MM.1S (cell line): ENCODE measurements around the gene CHN2.
A peak's percentile ranks its signal among the peaks of the same experiment; 100 is the strongest.

Source experiments
- DNase-seq: peaks from one replicate; pipeline ENCODE4 v3.0.0-alpha.2; 2015
- H2AFZ ChIP-seq: fragments of 300-600 bp; sonication (generic); 2 replicates; pipeline ENCODE4 v1.6.0; 2016; ENCODE audit warnings: antibody characterized with exemption, low read length
- H3F3A ChIP-seq: fragments of 300-600 bp; sonication (generic); 2 replicates; pipeline ENCODE4 v1.6.1; 2016; ENCODE audit warnings: mild to moderate bottlenecking, antibody characterized with exemption, low read length, moderate library complexity, mixed read lengths; ENCODE audit not compliant: insufficient read depth
- H3K27ac ChIP-seq: fragments of 300-600 bp; sonication (generic); 2 replicates; pipeline ENCODE4 v1.5.1; 2016; ENCODE audit warnings: mild to moderate bottlenecking, low read length
- H3K27me3 ChIP-seq: fragments of 300-600 bp; sonication (generic); replicated peaks from 2 replicates; pipeline ENCODE4 v1.6.0; 2016; ENCODE audit warnings: low read length; ENCODE audit not compliant: insufficient read depth
- H3K36me3 ChIP-seq: fragments of 300-600 bp; sonication (generic); replicated peaks from 2 replicates; pipeline ENCODE4 v1.6.1; 2016; ENCODE audit warnings: mild to moderate bottlenecking, low read length, mixed read lengths; ENCODE audit not compliant: insufficient read depth
- H3K4me1 ChIP-seq: fragments of 300-600 bp; sonication (generic); 2 replicates; pipeline ENCODE4 v1.6.1; 2016; ENCODE audit warnings: low read length, mixed read lengths
- H3K4me2 ChIP-seq: fragments of 300-600 bp; sonication (generic); 2 replicates; pipeline ENCODE4 v1.6.0; 2016; ENCODE audit warnings: low read depth, low read length
- H3K4me3 ChIP-seq: fragments of 300-600 bp; sonication (generic); 2 replicates; pipeline ENCODE4 v1.5.1; 2016; ENCODE audit warnings: low read length, mixed read lengths
- H3K79me2 ChIP-seq: fragments of 300-600 bp; sonication (generic); 2 replicates; pipeline ENCODE4 v1.6.1; 2016; ENCODE audit warnings: mixed run types, low read length, mixed read lengths
- H3K9ac ChIP-seq: fragments of 300-600 bp; sonication (generic); 2 replicates; pipeline ENCODE4 v1.6.1; 2016; ENCODE audit warnings: low read length, mixed read lengths
- H3K9me2 ChIP-seq: fragments of 300-600 bp; sonication (generic); replicated peaks from 2 replicates; pipeline ENCODE4 v1.6.1; 2016; ENCODE audit warnings: mild to moderate bottlenecking, low read length, mixed read lengths; ENCODE audit not compliant: insufficient read depth
- H3K9me3 ChIP-seq: fragments of 300-600 bp; sonication (generic); replicated peaks from 2 replicates; pipeline ENCODE4 v1.6.1; 2016; ENCODE audit warnings: mild to moderate bottlenecking, low read length, mixed read lengths; ENCODE audit not compliant: insufficient read depth
- H4K20me1 ChIP-seq: fragments of 300-600 bp; sonication (generic); 2 replicates; pipeline ENCODE4 v1.6.1; 2016; ENCODE audit warnings: mild to moderate bottlenecking, low read length, moderate library complexity, mixed read lengths; ENCODE audit not compliant: insufficient read depth
- EZH2 ChIP-seq: fragments of 300-600 bp; sonication (generic); optimal IDR thresholded peaks from 2 replicates; pipeline ENCODE3; 2017; ENCODE audit warnings: low read depth, mild to moderate bottlenecking, antibody characterized with exemption, low read length, mixed read lengths
- EZH2phosphoT487 ChIP-seq: fragments of 300-600 bp; sonication (generic); IDR thresholded peaks from 2 replicates; pipeline ENCODE4 v1.6.1; 2018; ENCODE audit warnings: antibody characterized with exemption, low read length
- TF ChIP-seq, protein P1 (sequence below): fragments of 300-600 bp; sonication (generic); IDR thresholded peaks from 2 replicates; pipeline ENCODE4 v1.5.1; 2016; ENCODE audit warnings: antibody characterized with exemption, low read length, mixed read lengths

The CHN2 gene

DNA sequence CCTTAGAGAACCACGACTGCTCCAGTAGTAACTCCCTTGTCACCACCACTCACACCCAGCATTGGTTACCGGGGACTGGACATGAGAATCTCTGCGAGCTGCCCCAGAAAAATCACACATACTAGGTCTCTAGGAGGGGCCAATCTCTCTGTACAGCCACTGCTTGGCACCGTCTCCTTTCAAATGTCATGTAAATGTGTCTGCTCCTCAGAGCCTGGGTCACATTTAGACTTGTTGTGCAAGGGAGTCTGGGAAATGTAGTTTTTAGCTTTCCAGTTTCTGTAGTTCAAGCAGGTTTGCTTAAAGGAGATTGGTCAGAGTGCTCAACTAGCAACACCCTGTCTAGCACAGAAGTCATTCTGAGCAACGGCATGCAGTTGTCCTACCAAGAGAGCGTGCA lies 60.0 kb downstream of the CHN2 start:
- Histone ChIP-seq H3K36me3 (no peaks in the 10 kb centered on the region), H3K27ac (no peak overlapping the region), H3K4me2 (no peak overlapping the region), H3K27me3 (no peaks in the 10 kb centered on the region), H3K79me2 (no peaks in the 10 kb centered on the region), H4K20me1 (no peaks in the 10 kb centered on the region), H3K9me3 (no peaks in the 10 kb centered on the region), H3F3A (no peaks in the 10 kb centered on the region), H3K9ac (no peak overlapping the region), H3K9me2 (no peaks in the 10 kb centered on the region), H3K4me1 (peaks cover 3% of the 10 kb centered on the region; the same call in 1 of the 2 replicates), H2AFZ (no peak overlapping the region), H3K4me3 (no peak overlapping the region)
- no peak for DNase-seq
- no peak for TF ChIP-seq EZH2
- TF ChIP-seq, protein P1, sequence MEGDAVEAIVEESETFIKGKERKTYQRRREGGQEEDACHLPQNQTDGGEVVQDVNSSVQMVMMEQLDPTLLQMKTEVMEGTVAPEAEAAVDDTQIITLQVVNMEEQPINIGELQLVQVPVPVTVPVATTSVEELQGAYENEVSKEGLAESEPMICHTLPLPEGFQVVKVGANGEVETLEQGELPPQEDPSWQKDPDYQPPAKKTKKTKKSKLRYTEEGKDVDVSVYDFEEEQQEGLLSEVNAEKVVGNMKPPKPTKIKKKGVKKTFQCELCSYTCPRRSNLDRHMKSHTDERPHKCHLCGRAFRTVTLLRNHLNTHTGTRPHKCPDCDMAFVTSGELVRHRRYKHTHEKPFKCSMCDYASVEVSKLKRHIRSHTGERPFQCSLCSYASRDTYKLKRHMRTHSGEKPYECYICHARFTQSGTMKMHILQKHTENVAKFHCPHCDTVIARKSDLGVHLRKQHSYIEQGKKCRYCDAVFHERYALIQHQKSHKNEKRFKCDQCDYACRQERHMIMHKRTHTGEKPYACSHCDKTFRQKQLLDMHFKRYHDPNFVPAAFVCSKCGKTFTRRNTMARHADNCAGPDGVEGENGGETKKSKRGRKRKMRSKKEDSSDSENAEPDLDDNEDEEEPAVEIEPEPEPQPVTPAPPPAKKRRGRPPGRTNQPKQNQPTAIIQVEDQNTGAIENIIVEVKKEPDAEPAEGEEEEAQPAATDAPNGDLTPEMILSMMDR = no peak

DNA sequence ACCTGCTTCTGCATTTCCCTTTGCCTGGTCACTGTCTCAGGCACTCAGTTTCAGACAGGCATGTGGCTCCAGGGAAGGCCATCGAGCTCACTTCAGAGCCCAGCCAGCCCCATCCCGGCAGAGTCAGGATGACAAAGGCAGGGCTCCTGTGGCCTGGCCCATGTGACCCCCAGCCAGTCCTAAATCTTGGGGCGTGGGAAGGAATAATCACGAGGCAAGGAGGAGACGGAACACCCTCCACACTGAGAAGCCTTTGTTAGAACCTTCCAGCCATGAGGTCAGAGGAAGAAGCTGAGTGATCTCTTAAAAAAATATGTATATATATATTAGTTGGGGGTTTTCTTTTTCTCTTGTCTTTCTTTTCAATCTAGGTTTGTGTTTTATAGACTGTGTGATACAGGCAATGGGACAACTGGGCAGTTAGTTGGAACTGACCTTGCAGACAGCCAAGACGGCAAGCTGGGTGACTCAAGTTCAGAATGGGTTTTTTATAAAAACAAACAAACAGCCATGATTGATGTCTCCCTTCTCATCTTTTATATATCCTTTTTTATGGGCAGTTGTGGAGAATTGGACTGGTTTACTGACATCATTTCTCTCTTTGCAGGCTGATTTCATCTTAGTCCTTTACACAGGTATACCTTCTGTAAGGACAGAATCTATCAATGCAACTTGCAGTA lies 60.8 kb downstream of the CHN2 start:
- Histone ChIP-seq H3K9me2 (no peaks in the 10 kb centered on the region), H3K79me2 (no peaks in the 10 kb centered on the region), H3K36me3 (no peaks in the 10 kb centered on the region), H2AFZ (no peak overlapping the region), H3K27me3 (no peaks in the 10 kb centered on the region), H3K4me2 (peak overlapping the region; percentile 46), H3K9ac (no peak overlapping the region), H4K20me1 (no peaks in the 10 kb centered on the region), H3K4me1 (peaks cover 3% of the 10 kb centered on the region; the same call in 1 of the 2 replicates), H3K9me3 (no peaks in the 10 kb centered on the region), H3K27ac (peak overlapping the region; percentile 12; the same call in 1 of the 2 replicates), H3K4me3 (no peak overlapping the region), H3F3A (no peaks in the 10 kb centered on the region)
- no peak for TF ChIP-seq EZH2phosphoT487
- TF ChIP-seq, protein P1 = no peak
- no peak for TF ChIP-seq EZH2
- DNase-seq = no peak

DNA sequence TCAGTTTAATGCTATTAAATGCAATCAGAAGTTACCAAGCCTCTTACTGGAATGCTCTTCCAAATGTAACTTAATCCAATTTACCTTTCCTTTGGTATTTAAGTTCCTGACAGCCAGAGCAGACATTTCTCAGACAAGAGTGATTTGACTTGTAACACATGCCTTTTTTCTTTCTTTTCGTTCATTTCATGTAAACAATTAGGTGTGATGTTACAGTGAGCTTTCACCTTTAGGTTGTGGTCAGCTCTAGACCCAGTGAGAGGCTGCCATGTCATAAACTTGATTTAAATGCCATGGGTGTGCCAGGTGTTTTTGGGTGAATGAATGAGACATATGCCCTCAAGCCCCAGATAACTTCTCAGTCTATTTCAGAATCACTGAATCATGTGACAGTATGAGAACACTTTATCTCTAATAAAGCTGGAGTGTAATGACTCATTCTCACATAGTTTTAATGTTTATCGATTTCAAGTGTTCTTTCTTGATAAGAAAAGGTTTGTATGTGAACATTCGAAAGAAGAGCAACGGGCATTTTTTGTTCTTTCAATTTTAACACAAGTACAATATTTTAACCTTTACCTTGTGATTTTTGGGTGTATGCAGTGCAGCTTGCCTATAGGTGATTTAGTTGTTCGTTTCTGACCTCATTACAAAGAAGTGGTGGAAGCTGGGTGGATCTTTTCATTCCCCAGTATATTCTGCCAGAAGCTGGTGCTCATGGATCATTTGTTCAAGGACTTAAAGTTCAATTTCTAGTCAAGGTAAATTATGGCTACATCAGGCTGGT lies 61.5 kb downstream of the CHN2 start:
- Histone ChIP-seq H2AFZ (no peak overlapping the region), H3F3A (no peaks in the 10 kb centered on the region), H3K9ac (no peak overlapping the region), H3K27me3 (no peaks in the 10 kb centered on the region), H3K4me1 (peaks cover 3% of the 10 kb centered on the region; the same call in 1 of the 2 replicates), H3K79me2 (no peaks in the 10 kb centered on the region), H3K36me3 (no peaks in the 10 kb centered on the region), H3K9me2 (no peaks in the 10 kb centered on the region), H3K4me2 (peak overlapping the region; percentile 46), H3K27ac (peak overlapping the region; percentile 12; the same call in 1 of the 2 replicates), H3K9me3 (no peaks in the 10 kb centered on the region), H4K20me1 (no peaks in the 10 kb centered on the region), H3K4me3 (no peak overlapping the region)
- TF ChIP-seq, protein P1 = no peak
- TF ChIP-seq EZH2phosphoT487 (no peak), EZH2 (no peak)
- DNase-seq = peak; percentile 65
